ENCODE data around the gene FXYD7. TPM values are rescaled to one million over a fixed set of nuclear protein-coding genes. Genes with fewer than 3 reads are reported as not detected.
A peak's percentile ranks its signal among the peaks of the same experiment; 100 is the strongest.

FXYD7 gene
- total and polyA plus RNA-seq, 9 of the 15 experiments (the other 6 are each of a cell fraction or from before 2014, with no cell fraction given): 0.10 to 0.80 (median 0.31) TPM; not detected in 3

GRCh38 chr19:35119091-35119490, 24.0 kb upstream of the FXYD7 start:
- no peak for TF ChIP-seq KDM2B (CRISPR knock-in tag; IDR thresholded peaks at IDR 0.05)
- TF ChIP-seq HNRNPL (IDR thresholded peaks at IDR 0.05; ENCODE audit: low read depth, low read length): no peak
- TF ChIP-seq ZFP30 (CRISPR knock-in tag; IDR thresholded peaks at IDR 0.05; ENCODE audit: borderline replicate concordance): no peak
- TF ChIP-seq DDX20 (tag; IDR thresholded peaks at IDR 0.05; ENCODE audit: low read depth): no peak
- TF ChIP-seq MAX (CRISPR knock-in tag; IDR thresholded peaks at IDR 0.05): no peak
- no peak for TF ChIP-seq FOXJ2 (tag; IDR thresholded peaks at IDR 0.05)
- TF ChIP-seq L3MBTL2 (IDR thresholded peaks at IDR 0.05): no peak
- TF ChIP-seq IFI16 (CRISPR knock-in tag; IDR thresholded peaks at IDR 0.05): no peak
- no peak for TF ChIP-seq POLR3A (IDR thresholded peaks at IDR 0.05; ENCODE audit: borderline replicate concordance, extremely low read depth, insufficient read depth, insufficient read length)
- no peak for TF ChIP-seq ATF6 (CRISPR knock-in tag; IDR thresholded peaks at IDR 0.05)
- no peak for TF ChIP-seq CEBPG (CRISPR knock-in tag; IDR thresholded peaks at IDR 0.05)
- no peak for TF ChIP-seq CEBPG (tag; conservative IDR thresholded peaks at IDR 0.05 in 1 of 2, IDR thresholded peaks at IDR 0.05 in 1 of 2)
- TF ChIP-seq SMC3 (conservative IDR thresholded peaks at IDR 0.05; ENCODE audit: insufficient read depth, low read depth, low read length): no peak
- TF ChIP-seq ADNP (tag; IDR thresholded peaks at IDR 0.05): no peak

More at GRCh38 chr19:35119091-35119490, 24.0 kb upstream of the FXYD7 start:
- no peak for DNase-seq (ENCODE audit: extremely low read depth in 1 of 4, low spot score in 3 of 4)
- FAIRE-seq: no peak
- H3K79me2 ChIP-seq (ENCODE audit: control insufficient read depth, insufficient read depth, low read length): no peaks in the 10 kb centered on the region
- intact Hi-C loops (cut with micrococcal nuclease): no loop called here
- no peak for ATAC-seq
- no peaks in the 10 kb centered on the region for H3K9me3 ChIP-seq (replicated peaks; ENCODE audit: control insufficient read depth, insufficient read depth, low read depth, low read length)
- BruUV-seq (replicated peaks): no TSS peak
- H3K4me1 ChIP-seq (replicated peaks in 1 of 2; ENCODE audit: control insufficient read depth in 2 of 2, insufficient read depth in 2 of 2, low read length in 2 of 2): peaks cover 12 to 45% of the 10 kb centered on the region in 2 experiments; a peak in 4 of 5 replicates
- no peaks in the 10 kb centered on the region for H3K36me3 ChIP-seq (ENCODE audit: control insufficient read depth, insufficient read depth, low read length)
- H3K9me1 ChIP-seq (ENCODE audit: control insufficient read depth, insufficient read depth, low read length): no peaks in the 10 kb centered on the region
- peak overlapping the region in 1 of 2 experiments; percentile 50; a peak in 2 of 4 replicates for H3K9ac ChIP-seq (ENCODE audit: insufficient read depth in 1 of 2, low read depth in 2 of 2, low read length in 2 of 2)
- CTCF ChIA-PET (ENCODE audit: low intra/inter-chr PET ratio): no interaction called here
- POLR2A ChIA-PET: interaction anchor here (0.7 to 0.9 kb wide), 3 partner anchors 10 to 51 kb away, joined by 3 read pairs; no protein-coding TSS in a partner anchor
- peaks cover 0 to 21% of the 10 kb centered on the region in 2 experiments; a peak in 4 of 5 replicates for H3K27me3 ChIP-seq (ENCODE audit: control insufficient read depth in 2 of 2, insufficient read depth in 2 of 2, low read length in 2 of 2)
- WGBS (ENCODE audit: insufficient coverage, low coverage, missing lambda C conversion rate): 55% methylated on average over 13 of the region's 14 CpGs
- H4K20me1 ChIP-seq (replicated peaks; ENCODE audit: control insufficient read depth, insufficient read depth, low read length): no peaks in the 10 kb centered on the region
- H3K4me2 ChIP-seq (ENCODE audit: insufficient read depth, low read length): no peak overlapping the region
- no peak overlapping the region for H2AFZ ChIP-seq (ENCODE audit: low read depth, low read length)
- H3K4me3 ChIP-seq: no peak overlapping the region
- no peak overlapping the region for H3K27ac ChIP-seq (ENCODE audit: extremely low read depth, low read depth, low read length)
- in situ Hi-C loops (cut with MboI): no loop called here
